GM18511 (cell line): Measurements from ENCODE around the gene ADAMTS14.

Experiments
- ATAC-seq: cut with Tn5 transposase; IDR thresholded peaks from one replicate; pipeline ENCODE4 v1.9.1; 2021; ENCODE audit warnings: mild to moderate bottlenecking, moderate library complexity; ENCODE audit not compliant: unreplicated experiment

ADAMTS14 gene

GRCh38 chr10:70692043-70692603 lies 19.8 kb downstream of the ADAMTS14 start:
- ATAC-seq, result no peak

GRCh38 chr10:70693619-70694335 lies 21.5 kb downstream of the ADAMTS14 start:
- no peak for ATAC-seq

- no peak for ATAC-seq
Observed at GRCh38 chr10:70694418-70695141, 22.3 kb downstream of the ADAMTS14 start.

GRCh38 chr10:70695241-70696030 lies 23.1 kb downstream of the ADAMTS14 start:
- ATAC-seq, result no peak

- no peak for ATAC-seq
Observed at GRCh38 chr10:70698211-70698610, 25.9 kb downstream of the ADAMTS14 start.

GRCh38 chr10:70699063-70699658 lies 26.9 kb downstream of the ADAMTS14 start:
- no peak for ATAC-seq

- ATAC-seq, result no peak
Observed at GRCh38 chr10:70699659-70700174, 27.4 kb downstream of the ADAMTS14 start.

GRCh38 chr10:70702190-70702763 lies 30.0 kb downstream of the ADAMTS14 start:
- ATAC-seq, result no peak

- no peak for ATAC-seq
Observed at GRCh38 chr10:70704211-70704610, 31.9 kb downstream of the ADAMTS14 start.

- ATAC-seq, result no peak
Observed at GRCh38 chr10:70705121-70705861, 33.0 kb downstream of the ADAMTS14 start.

- no peak for ATAC-seq
Observed at GRCh38 chr10:70711177-70711576, 38.9 kb downstream of the ADAMTS14 start.

- ATAC-seq, result no peak
Observed at GRCh38 chr10:70711911-70712310, 39.6 kb downstream of the ADAMTS14 start.

- ATAC-seq, result no peak
Observed at GRCh38 chr10:70714245-70714644, 41.9 kb downstream of the ADAMTS14 start.

GRCh38 chr10:70714951-70715350 lies 42.6 kb downstream of the ADAMTS14 start:
- no peak for ATAC-seq

- no peak for ATAC-seq
Observed at GRCh38 chr10:70715853-70716795, 43.8 kb downstream of the ADAMTS14 start.

- ATAC-seq, result no peak
Observed at GRCh38 chr10:70722820-70723424, 50.6 kb downstream of the ADAMTS14 start.

- ATAC-seq, result no peak
Observed at GRCh38 chr10:70723771-70724170, 51.5 kb downstream of the ADAMTS14 start.

GRCh38 chr10:70726909-70727495 lies 54.7 kb downstream of the ADAMTS14 start:
- ATAC-seq, result no peak
